H1 (cell line): ENCODE data around the gene GP9.

Experiments used
- POLR2A ChIP-seq, 2 experiments: IDR thresholded peaks; 1 replicate in 1 of 2; 2 replicates in 1 of 2; pipeline ENCODE4 v1.6.1; 2011; ENCODE audit warnings: low read depth in 2 of 2, low read length in 2 of 2, mild to moderate bottlenecking in 2 of 2; ENCODE audit errors: control extremely low read depth in 1 of 2
- TF ChIP-seq, protein P1 (sequence below), 3 experiments: IDR thresholded peaks; 1 replicate in 2 of 3; 2 replicates in 1 of 3; pipeline versions ENCODE4 v1.5.1 to v1.6.1; 2011; ENCODE audit warnings: low read length in 3 of 3, mild to moderate bottlenecking in 3 of 3, inconsistent platforms in 2 of 3, low read depth in 1 of 3, moderate library complexity in 1 of 3; ENCODE audit not compliant: insufficient read depth in 1 of 3; ENCODE audit errors: control extremely low read depth in 1 of 3

DNA sequence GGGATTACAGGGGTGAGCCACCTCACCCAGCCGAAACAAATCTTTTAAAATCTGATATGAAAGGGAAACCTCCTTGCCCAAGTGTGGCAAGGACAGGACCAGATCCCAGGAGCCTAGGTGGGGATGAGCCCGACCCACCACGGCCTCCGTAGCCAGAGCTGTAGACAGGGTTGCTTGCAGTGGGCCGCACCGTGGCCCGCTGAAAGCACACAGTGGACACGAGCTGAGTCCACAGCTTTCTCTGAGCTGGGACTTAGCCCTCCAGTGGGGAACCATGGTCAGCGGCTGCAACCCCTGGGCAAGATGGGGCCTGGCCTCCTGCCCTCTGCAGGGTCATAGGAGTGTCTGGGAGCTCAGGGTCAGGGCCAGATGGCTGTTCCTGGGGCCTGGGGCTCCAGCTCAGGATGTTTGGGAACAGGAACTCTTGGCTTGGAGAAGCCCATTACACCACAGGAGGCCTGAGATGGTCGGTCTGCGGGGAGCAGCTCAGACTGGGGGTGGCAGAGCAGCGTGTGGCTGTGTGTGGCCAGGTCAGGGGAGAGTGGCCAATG, 24.7 kb downstream of the GP9 start:
- TF ChIP-seq POLR2A (IDR thresholded peaks at IDR 0.05; ENCODE audit: control extremely low read depth in 1 of 2, low read depth in 2 of 2, low read length in 2 of 2) = no peak
- TF ChIP-seq, protein P1, sequence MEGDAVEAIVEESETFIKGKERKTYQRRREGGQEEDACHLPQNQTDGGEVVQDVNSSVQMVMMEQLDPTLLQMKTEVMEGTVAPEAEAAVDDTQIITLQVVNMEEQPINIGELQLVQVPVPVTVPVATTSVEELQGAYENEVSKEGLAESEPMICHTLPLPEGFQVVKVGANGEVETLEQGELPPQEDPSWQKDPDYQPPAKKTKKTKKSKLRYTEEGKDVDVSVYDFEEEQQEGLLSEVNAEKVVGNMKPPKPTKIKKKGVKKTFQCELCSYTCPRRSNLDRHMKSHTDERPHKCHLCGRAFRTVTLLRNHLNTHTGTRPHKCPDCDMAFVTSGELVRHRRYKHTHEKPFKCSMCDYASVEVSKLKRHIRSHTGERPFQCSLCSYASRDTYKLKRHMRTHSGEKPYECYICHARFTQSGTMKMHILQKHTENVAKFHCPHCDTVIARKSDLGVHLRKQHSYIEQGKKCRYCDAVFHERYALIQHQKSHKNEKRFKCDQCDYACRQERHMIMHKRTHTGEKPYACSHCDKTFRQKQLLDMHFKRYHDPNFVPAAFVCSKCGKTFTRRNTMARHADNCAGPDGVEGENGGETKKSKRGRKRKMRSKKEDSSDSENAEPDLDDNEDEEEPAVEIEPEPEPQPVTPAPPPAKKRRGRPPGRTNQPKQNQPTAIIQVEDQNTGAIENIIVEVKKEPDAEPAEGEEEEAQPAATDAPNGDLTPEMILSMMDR (IDR thresholded peaks at IDR 0.05; ENCODE audit: control extremely low read depth in 1 of 3, insufficient read depth in 1 of 3, low read depth in 1 of 3, low read length in 3 of 3) = no peak
